DOHH2 (cell line): ENCODE measurements around the gene SPINK7.

ENCODE experiments used
- H3F3A ChIP-seq: fragments of 200-600 bp; sonication (generic), shearing (Covaris generic); 2 replicates; pipeline ENCODE4 v1.6.0; 2016; ENCODE audit warnings: antibody characterized with exemption, mild to moderate bottlenecking; ENCODE audit not compliant: control insufficient read depth, insufficient read depth
- H3K27ac ChIP-seq: fragments of 200-600 bp; sonication (generic); 2 replicates; pipeline ENCODE4 v1.5.1; 2014; ENCODE audit warnings: low read depth, mild to moderate bottlenecking, low read length, moderate library complexity
- H3K27me3 ChIP-seq: fragments of 200-600 bp; sonication (generic); 2 replicates; pipeline ENCODE4 v1.6.1; 2014; ENCODE audit warnings: mild to moderate bottlenecking, low read length, mixed read lengths; ENCODE audit not compliant: control insufficient read depth
- H3K36me3 ChIP-seq: fragments of 200-600 bp; sonication (generic); 2 replicates; pipeline ENCODE4 v1.6.1; 2014; ENCODE audit warnings: mild to moderate bottlenecking, low read length, moderate library complexity, mixed read lengths; ENCODE audit not compliant: control insufficient read depth
- H3K4me1 ChIP-seq: fragments of 200-600 bp; sonication (generic); 2 replicates; pipeline ENCODE4 v1.6.1; 2014; ENCODE audit warnings: mild to moderate bottlenecking, low read length, mixed read lengths; ENCODE audit not compliant: control insufficient read depth
- H3K4me2 ChIP-seq: fragments of 200-600 bp; sonication (generic); 2 replicates; pipeline ENCODE4 v1.6.0; 2014; ENCODE audit warnings: mild to moderate bottlenecking, low read length, moderate library complexity
- H3K4me3 ChIP-seq: fragments of 200-600 bp; sonication (generic); 2 replicates; pipeline ENCODE4 v1.5.1; 2014; ENCODE audit warnings: mild to moderate bottlenecking, low read length, mixed read lengths
- H3K79me2 ChIP-seq: fragments of 200-600 bp; sonication (generic); 2 replicates; pipeline ENCODE4 v1.6.1; 2014; ENCODE audit warnings: mild to moderate bottlenecking, low read length, mixed read lengths; ENCODE audit not compliant: control insufficient read depth
- H3K9me2 ChIP-seq: fragments of 200-600 bp; sonication (generic); replicated peaks from 2 replicates; pipeline ENCODE4 v1.6.1; 2014; ENCODE audit warnings: mild to moderate bottlenecking, low read length, mixed read lengths; ENCODE audit not compliant: control insufficient read depth
- H3K9me3 ChIP-seq: fragments of 200-600 bp; sonication (generic); 2 replicates; pipeline ENCODE4 v1.6.1; 2014; ENCODE audit warnings: antibody characterized with exemption, low read length, mixed read lengths; ENCODE audit not compliant: control insufficient read depth, insufficient read depth
- H4K20me1 ChIP-seq: fragments of 200-600 bp; sonication (generic); 2 replicates; pipeline ENCODE4 v1.6.0; 2014; ENCODE audit warnings: low read depth, mild to moderate bottlenecking, antibody characterized with exemption, low read length, moderate library complexity; ENCODE audit not compliant: control insufficient read depth, insufficient read depth
- CTCF ChIP-seq: fragments of 200-600 bp; sonication (generic); IDR thresholded peaks from one replicate; pipeline ENCODE4 v1.5.1; 2014; ENCODE audit warnings: antibody characterized with exemption, mild to moderate bottlenecking, low read depth, low read length; ENCODE audit not compliant: poor library complexity, severe bottlenecking
- EZH2phosphoT487 ChIP-seq: fragments of 200-600 bp; sonication (generic); IDR thresholded peaks from 2 replicates; pipeline ENCODE4 v1.6.1; 2017; ENCODE audit warnings: borderline replicate concordance, mild to moderate bottlenecking, antibody characterized with exemption, low read length, moderate library complexity, mixed read lengths

Gene SPINK7

GRCh38 chr5:148352696-148353095 is 40.5 kb downstream of the SPINK7 start:
- Histone ChIP-seq H3K4me2 (no peak overlapping the region), H3K4me3 (no peak overlapping the region), H3K4me1 (peaks cover 16% of the 10 kb centered on the region), H3K27me3 (no peaks in the 10 kb centered on the region), H3K27ac (no peak overlapping the region), H3K79me2 (no peaks in the 10 kb centered on the region), H3K36me3 (no peaks in the 10 kb centered on the region), H3F3A (no peaks in the 10 kb centered on the region), H4K20me1 (no peaks in the 10 kb centered on the region), H3K9me3 (no peaks in the 10 kb centered on the region), H3K9me2 (no peaks in the 10 kb centered on the region)
- TF ChIP-seq CTCF (no peak), EZH2phosphoT487 (no peak)

- TF ChIP-seq EZH2phosphoT487 (no peak), CTCF (no peak)
- no peaks in the 10 kb centered on the region for H3K79me2 ChIP-seq
- H3F3A ChIP-seq: no peaks in the 10 kb centered on the region
- no peaks in the 10 kb centered on the region for H3K27me3 ChIP-seq
- no peaks in the 10 kb centered on the region for H4K20me1 ChIP-seq
- H3K4me3 ChIP-seq: no peak overlapping the region
- H3K9me3 ChIP-seq: no peaks in the 10 kb centered on the region
- H3K36me3 ChIP-seq: no peaks in the 10 kb centered on the region
- H3K9me2 ChIP-seq: no peaks in the 10 kb centered on the region
- H3K4me2 ChIP-seq: no peak overlapping the region
- no peak overlapping the region for H3K27ac ChIP-seq
- peaks cover 16% of the 10 kb centered on the region for H3K4me1 ChIP-seq
These were observed 41.4 kb downstream of the SPINK7 start for GRCh38 chr5:148353634-148354033.

GRCh38 chr5:148364343-148364742 is 52.1 kb downstream of the SPINK7 start:
- no peak overlapping the region for H3K4me2 ChIP-seq
- H3F3A ChIP-seq: no peaks in the 10 kb centered on the region
- H3K4me3 ChIP-seq: no peak overlapping the region
- TF ChIP-seq CTCF (no peak), EZH2phosphoT487 (no peak)
- H3K36me3 ChIP-seq: no peaks in the 10 kb centered on the region
- H3K9me3 ChIP-seq: peaks cover 5% of the 10 kb centered on the region; the same call in 1 of the 2 replicates
- no peaks in the 10 kb centered on the region for H3K27me3 ChIP-seq
- H3K79me2 ChIP-seq: no peaks in the 10 kb centered on the region
- no peaks in the 10 kb centered on the region for H3K9me2 ChIP-seq
- H3K27ac ChIP-seq: no peak overlapping the region
- no peaks in the 10 kb centered on the region for H4K20me1 ChIP-seq
- no peaks in the 10 kb centered on the region for H3K4me1 ChIP-seq
